ENCODE measurements around the gene GNAO1. TPM values are rescaled to one million over a fixed set of nuclear protein-coding genes. Genes with fewer than 3 reads are reported as not detected.

Gene GNAO1
- total RNA-seq, 1 donor from 2014 or later, result 1.9 TPM

- H3K9me3 Mint-ChIP-seq, result no peaks in the 10 kb centered on the region
- H3K4me2 ChIP-seq, result no peak overlapping the region
- no peaks in the 10 kb centered on the region for H3K9me3 ChIP-seq (ENCODE audit: low read depth)
Measured at GRCh38 chr16:56284521-56284920, 93.2 kb downstream of the GNAO1 start.

GRCh38 chr16:56286809-56287208 lies 95.5 kb downstream of the GNAO1 start:
- no peak overlapping the region for H2AFZ ChIP-seq (replicated peaks)
- H3F3A ChIP-seq (ENCODE audit: low read depth), result peaks cover 23% of the 10 kb centered on the region
- H3K9me3 Mint-ChIP-seq, result no peaks in the 10 kb centered on the region
- no peaks in the 10 kb centered on the region for H3K36me3 Mint-ChIP-seq
- H3K4me2 ChIP-seq, result no peak overlapping the region
- peaks cover 70% of the 10 kb centered on the region for H3K4me1 ChIP-seq
- no peak overlapping the region for H3K9ac ChIP-seq
- no peak overlapping the region for H3K4me3 Mint-ChIP-seq
- DNase-seq (ENCODE audit: low spot score), result no peak
- no peaks in the 10 kb centered on the region for H4K20me1 ChIP-seq (ENCODE audit: low read depth)
- H3K27me3 ChIP-seq, result no peaks in the 10 kb centered on the region
- H3K36me3 ChIP-seq, result no peaks in the 10 kb centered on the region
- H3K79me2 ChIP-seq (ENCODE audit: low read depth), result no peaks in the 10 kb centered on the region
- peak overlapping the region; percentile 93 for H3K27ac Mint-ChIP-seq
- H3K4me1 Mint-ChIP-seq, result peaks cover 94% of the 10 kb centered on the region
- H3K27me3 Mint-ChIP-seq (ENCODE audit: insufficient read depth, low read depth), result peaks cover 12% of the 10 kb centered on the region
- no peak overlapping the region for H3K27ac ChIP-seq
- H3K9me3 ChIP-seq (ENCODE audit: low read depth), result no peaks in the 10 kb centered on the region
- TF ChIP-seq EZH2 (IDR thresholded peaks at IDR 0.05), result no peak
- no peak for TF ChIP-seq CTCF (IDR thresholded peaks at IDR 0.05)
- no peak for TF ChIP-seq EZH2phosphoT487 (IDR thresholded peaks at IDR 0.05)
- no peak overlapping the region for H3K4me3 ChIP-seq

More at GRCh38 chr16:56284521-56284920, 93.2 kb downstream of the GNAO1 start:
- DNase-seq (ENCODE audit: low spot score), result no peak
- Histone ChIP-seq H3K79me2 (ENCODE audit: low read depth) (no peaks in the 10 kb centered on the region), H4K20me1 (ENCODE audit: low read depth) (no peaks in the 10 kb centered on the region), H3K9ac (no peak overlapping the region), H2AFZ (replicated peaks) (no peak overlapping the region), H3K27ac (no peak overlapping the region), H3K4me3 (no peak overlapping the region), H3K4me1 (peaks cover 68% of the 10 kb centered on the region), H3K27me3 (no peaks in the 10 kb centered on the region), H3F3A (ENCODE audit: low read depth) (peaks cover 19% of the 10 kb centered on the region), H3K36me3 (no peaks in the 10 kb centered on the region)
- peaks cover 93% of the 10 kb centered on the region for H3K4me1 Mint-ChIP-seq
- no peak overlapping the region for H3K4me3 Mint-ChIP-seq
- no peak for TF ChIP-seq EZH2phosphoT487 (IDR thresholded peaks at IDR 0.05)
- TF ChIP-seq EZH2 (IDR thresholded peaks at IDR 0.05), result no peak
- TF ChIP-seq CTCF (IDR thresholded peaks at IDR 0.05), result no peak
- peaks cover under 1% of the 10 kb centered on the region for H3K36me3 Mint-ChIP-seq
- H3K27me3 Mint-ChIP-seq (ENCODE audit: insufficient read depth, low read depth), result peaks cover 20% of the 10 kb centered on the region
- peak overlapping the region; percentile 82 for H3K27ac Mint-ChIP-seq

GRCh38 chr16:56288019-56288418 lies 96.7 kb downstream of the GNAO1 start:
- Histone ChIP-seq H3F3A (ENCODE audit: low read depth) (peaks cover 13% of the 10 kb centered on the region), H3K4me3 (no peak overlapping the region), H2AFZ (replicated peaks) (no peak overlapping the region), H3K79me2 (ENCODE audit: low read depth) (no peaks in the 10 kb centered on the region), H4K20me1 (ENCODE audit: low read depth) (no peaks in the 10 kb centered on the region), H3K9ac (no peak overlapping the region), H3K27ac (no peak overlapping the region), H3K36me3 (no peaks in the 10 kb centered on the region), H3K9me3 (ENCODE audit: low read depth) (no peaks in the 10 kb centered on the region), H3K4me2 (no peak overlapping the region), H3K4me1 (peaks cover 58% of the 10 kb centered on the region), H3K27me3 (no peaks in the 10 kb centered on the region)
- no peak for TF ChIP-seq EZH2phosphoT487 (IDR thresholded peaks at IDR 0.05)
- no peak for TF ChIP-seq EZH2 (IDR thresholded peaks at IDR 0.05)
- no peak for TF ChIP-seq CTCF (IDR thresholded peaks at IDR 0.05)
- no peak for DNase-seq (ENCODE audit: low spot score)
- H3K36me3 Mint-ChIP-seq, result no peaks in the 10 kb centered on the region
- peak overlapping the region; percentile 93 for H3K27ac Mint-ChIP-seq
- H3K27me3 Mint-ChIP-seq (ENCODE audit: insufficient read depth, low read depth), result peaks cover 12% of the 10 kb centered on the region
- peaks cover 86% of the 10 kb centered on the region for H3K4me1 Mint-ChIP-seq
- no peak overlapping the region for H3K4me3 Mint-ChIP-seq
- no peaks in the 10 kb centered on the region for H3K9me3 Mint-ChIP-seq

All from neural progenitor cell (in vitro differentiated cells).